ENCODE data around the gene POLR1B. TPM values are rescaled to one million over a fixed set of nuclear protein-coding genes. Genes with fewer than 3 reads are reported as not detected.
"Not testable (repeated sequence)": the region's sequence is repeated elsewhere in the genome, so short reads cannot be mapped to it uniquely, and the experiment has no call there.

POLR1B gene, protein sequence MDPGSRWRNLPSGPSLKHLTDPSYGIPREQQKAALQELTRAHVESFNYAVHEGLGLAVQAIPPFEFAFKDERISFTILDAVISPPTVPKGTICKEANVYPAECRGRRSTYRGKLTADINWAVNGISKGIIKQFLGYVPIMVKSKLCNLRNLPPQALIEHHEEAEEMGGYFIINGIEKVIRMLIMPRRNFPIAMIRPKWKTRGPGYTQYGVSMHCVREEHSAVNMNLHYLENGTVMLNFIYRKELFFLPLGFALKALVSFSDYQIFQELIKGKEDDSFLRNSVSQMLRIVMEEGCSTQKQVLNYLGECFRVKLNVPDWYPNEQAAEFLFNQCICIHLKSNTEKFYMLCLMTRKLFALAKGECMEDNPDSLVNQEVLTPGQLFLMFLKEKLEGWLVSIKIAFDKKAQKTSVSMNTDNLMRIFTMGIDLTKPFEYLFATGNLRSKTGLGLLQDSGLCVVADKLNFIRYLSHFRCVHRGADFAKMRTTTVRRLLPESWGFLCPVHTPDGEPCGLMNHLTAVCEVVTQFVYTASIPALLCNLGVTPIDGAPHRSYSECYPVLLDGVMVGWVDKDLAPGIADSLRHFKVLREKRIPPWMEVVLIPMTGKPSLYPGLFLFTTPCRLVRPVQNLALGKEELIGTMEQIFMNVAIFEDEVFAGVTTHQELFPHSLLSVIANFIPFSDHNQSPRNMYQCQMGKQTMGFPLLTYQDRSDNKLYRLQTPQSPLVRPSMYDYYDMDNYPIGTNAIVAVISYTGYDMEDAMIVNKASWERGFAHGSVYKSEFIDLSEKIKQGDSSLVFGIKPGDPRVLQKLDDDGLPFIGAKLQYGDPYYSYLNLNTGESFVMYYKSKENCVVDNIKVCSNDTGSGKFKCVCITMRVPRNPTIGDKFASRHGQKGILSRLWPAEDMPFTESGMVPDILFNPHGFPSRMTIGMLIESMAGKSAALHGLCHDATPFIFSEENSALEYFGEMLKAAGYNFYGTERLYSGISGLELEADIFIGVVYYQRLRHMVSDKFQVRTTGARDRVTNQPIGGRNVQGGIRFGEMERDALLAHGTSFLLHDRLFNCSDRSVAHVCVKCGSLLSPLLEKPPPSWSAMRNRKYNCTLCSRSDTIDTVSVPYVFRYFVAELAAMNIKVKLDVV
- 11.7 TPM for total RNA-seq
- long read RNA-seq, full-length matches to known transcripts: 17 of 19 reads
- long read RNA-seq, partial matches to known transcripts: 1 of 19 reads
- long read RNA-seq, other reads (novel, unspliced or antisense): 1 of 19 reads

GRCh38 chr2:112542123-112542983, at the start of gene POLR1B:
POLR1B (plus strand) TSS chr2:112542465; CDS start chr2:112542495, 30 bp downstream.
- H3K4me3 ChIP-seq: peak within 1 kb of the TSS; percentile 93
- peaks cover 25% of the 10 kb centered on the region for H3K4me1 ChIP-seq
- peak; percentile 84 for DNase-seq
- H3K36me3 ChIP-seq: peaks cover 6% of the 10 kb centered on the region
- TF ChIP-seq CTCF (IDR thresholded peaks at IDR 0.05; ENCODE audit: borderline replicate concordance): no peak
- intact Hi-C loops (cut with micrococcal nuclease): no loop called here
- H3K9me3 ChIP-seq (replicated peaks): no peaks in the 10 kb centered on the region
- H3K27me3 ChIP-seq (ENCODE audit: low read depth): no peaks in the 10 kb centered on the region
- H3K27ac ChIP-seq (replicated peaks): peak within 1 kb of the TSS; percentile 87

- no peak overlapping the region for H3K27ac ChIP-seq (replicated peaks)
- H3K36me3 ChIP-seq: peaks cover 19% of the 10 kb centered on the region
- no peak for DNase-seq
- no peak for TF ChIP-seq CTCF (IDR thresholded peaks at IDR 0.05; ENCODE audit: borderline replicate concordance)
- intact Hi-C loops (cut with micrococcal nuclease): no loop called here
- H3K27me3 ChIP-seq (ENCODE audit: low read depth): no peaks in the 10 kb centered on the region
- no peak overlapping the region for H3K4me3 ChIP-seq
- no peaks in the 10 kb centered on the region for H3K9me3 ChIP-seq (replicated peaks)
- peaks cover 16% of the 10 kb centered on the region for H3K4me1 ChIP-seq
Measured at GRCh38 chr2:112493048-112493447, 49.2 kb upstream of the POLR1B start.

DNA sequence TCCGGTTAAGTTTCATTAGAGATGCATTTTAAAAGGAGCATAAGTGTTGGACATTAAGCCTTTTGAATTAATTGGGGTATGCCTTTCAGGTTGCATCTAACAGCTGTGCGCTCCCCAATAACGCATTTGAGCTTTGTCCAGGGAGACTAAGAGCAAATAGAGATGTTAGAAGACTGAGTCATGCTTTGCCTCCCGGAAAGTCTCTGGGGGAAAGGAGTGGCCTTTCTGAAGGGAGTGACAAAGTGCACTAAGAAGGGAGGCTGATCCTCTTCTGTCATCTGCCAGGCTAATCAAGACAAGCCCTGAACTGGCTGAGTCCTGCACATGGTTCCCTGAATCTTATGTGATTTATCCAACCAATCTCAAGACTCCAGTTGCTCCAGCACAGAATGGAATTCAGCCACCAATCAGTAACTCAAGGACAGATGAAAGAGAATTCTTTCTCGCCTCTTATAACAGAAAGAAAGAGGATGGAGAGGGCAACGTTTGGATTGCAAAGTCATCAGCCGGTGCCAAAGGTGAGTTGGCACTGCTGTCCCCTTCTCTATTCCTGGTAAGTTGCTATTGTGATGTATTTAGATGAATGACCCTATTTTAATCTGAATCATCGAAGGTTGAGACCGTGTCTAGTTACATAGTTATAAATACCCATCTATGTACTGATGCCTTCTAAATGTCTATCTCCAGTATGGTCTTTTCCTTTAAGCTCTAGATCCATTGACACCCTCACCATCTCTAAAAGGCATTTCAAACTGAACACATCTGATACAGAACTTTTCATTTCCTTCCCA, 48.2 kb upstream of the POLR1B start:
- H3K36me3 ChIP-seq: peaks cover 19% of the 10 kb centered on the region
- H3K4me3 ChIP-seq: no peak overlapping the region
- intact Hi-C loops (cut with micrococcal nuclease): no loop called here
- H3K9me3 ChIP-seq (replicated peaks): no peaks in the 10 kb centered on the region
- no peaks in the 10 kb centered on the region for H3K27me3 ChIP-seq (ENCODE audit: low read depth)
- no peak overlapping the region for H3K27ac ChIP-seq (replicated peaks)
- TF ChIP-seq CTCF (IDR thresholded peaks at IDR 0.05; ENCODE audit: borderline replicate concordance): no peak
- DNase-seq: no peak
- peaks cover 12% of the 10 kb centered on the region for H3K4me1 ChIP-seq

DNA sequence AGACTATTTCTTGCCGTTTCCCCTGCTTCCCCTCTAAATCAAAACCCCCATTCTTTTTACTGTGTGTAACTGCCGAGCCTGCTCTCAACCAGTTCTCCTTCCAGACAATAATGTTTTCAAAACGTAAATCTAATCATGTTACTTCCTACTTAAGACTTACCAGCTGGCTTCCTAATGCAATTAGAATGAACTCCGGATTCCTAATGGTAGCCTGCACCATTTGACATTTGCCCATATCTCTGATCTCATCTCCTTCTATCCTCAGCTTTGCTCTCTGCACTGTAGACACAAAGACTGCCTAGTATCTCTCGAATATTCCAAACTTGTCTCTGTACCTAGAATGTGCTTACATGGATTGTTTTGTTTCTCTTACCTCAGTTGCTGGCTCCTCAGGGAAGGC, 47.4 kb upstream of the POLR1B start:
- TF ChIP-seq CTCF (IDR thresholded peaks at IDR 0.05; ENCODE audit: borderline replicate concordance): no peak
- Histone ChIP-seq H3K4me1 (peaks cover 12% of the 10 kb centered on the region), H3K27ac (replicated peaks) (no peak overlapping the region), H3K36me3 (peaks cover 19% of the 10 kb centered on the region), H3K9me3 (replicated peaks) (no peaks in the 10 kb centered on the region), H3K4me3 (no peak overlapping the region), H3K27me3 (ENCODE audit: low read depth) (no peaks in the 10 kb centered on the region)
- intact Hi-C loops (cut with micrococcal nuclease): no loop called here
- DNase-seq: no peak

DNA sequence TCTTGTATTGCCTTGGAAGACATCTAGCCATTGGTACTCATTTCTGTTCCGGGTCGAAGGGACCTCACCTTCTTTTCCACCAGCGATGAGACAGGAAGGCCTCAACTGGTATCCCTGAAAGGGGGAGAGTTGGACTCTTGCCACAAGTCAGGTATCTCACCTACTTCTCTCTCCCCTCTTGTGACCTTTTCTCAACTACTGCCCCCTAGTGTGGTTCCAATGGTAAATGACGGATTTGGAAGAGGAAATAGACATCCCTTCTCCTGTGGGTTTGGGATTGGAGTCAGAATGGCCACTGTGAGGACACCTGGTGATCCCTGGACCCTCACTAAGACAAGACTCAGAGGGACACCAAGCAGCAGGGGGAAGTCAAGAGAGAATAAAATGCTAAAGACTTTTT, 46.4 kb upstream of the POLR1B start:
- H3K27ac ChIP-seq (replicated peaks); H3K27me3 ChIP-seq (ENCODE audit: low read depth); H3K4me3 ChIP-seq; intact Hi-C loops (cut with micrococcal nuclease); H3K9me3 ChIP-seq (replicated peaks); DNase-seq: not testable (repeated sequence)
- peaks cover 19% of the 10 kb centered on the region for H3K36me3 ChIP-seq
- H3K4me1 ChIP-seq: peaks cover 12% of the 10 kb centered on the region
